K562 (cell line): Measurements from ENCODE around the gene ENDOD1.

Experiments used
- ARID2 ChIP-seq: fragments of 450-650 bp; IDR thresholded peaks from 2 replicates; pipeline ENCODE4 v1.6.1; 2017; ENCODE audit warnings: antibody characterized with exemption, mild to moderate bottlenecking
- CBFB ChIP-seq: sonication (generic); formaldehyde crosslinking; IDR thresholded peaks from 2 replicates; pipeline ENCODE4 v1.4.0; 2020; ENCODE audit warnings: mild to moderate bottlenecking, missing genetic modification reagents
- E2F1 ChIP-seq: sonication (generic); formaldehyde crosslinking; IDR thresholded peaks from 2 replicates; pipeline ENCODE4 v1.8.1; 2023; ENCODE audit warnings: mild to moderate bottlenecking, missing genetic modification reagents, moderate library complexity
- EP300 ChIP-seq: IDR thresholded peaks from 2 replicates; pipeline ENCODE4 v1.6.1; 2012; ENCODE audit warnings: low read length, improper control_type of control experiment
- POLR2A ChIP-seq: fragments of 450-650 bp; conservative IDR thresholded peaks from 2 replicates; pipeline ENCODE4 v1.6.1; 2016
- RCOR1 ChIP-seq, 2 experiments: IDR thresholded peaks; 2 replicates each; pipeline ENCODE4 v1.6.1; 2012; ENCODE audit warnings: low read depth in 2 of 2, low read length in 2 of 2, borderline replicate concordance in 1 of 2, improper control_type of control experiment in 1 of 2
- ZBTB5 ChIP-seq: fragments of 450-650 bp; IDR thresholded peaks from 2 replicates; pipeline ENCODE4 v1.6.1; 2017; ENCODE audit warnings: antibody characterized with exemption
- ZNF3 ChIP-seq: fragments of 250-450 bp; sonication (Bioruptor Pico); IDR thresholded peaks from 2 replicates; pipeline ENCODE4 v1.5.0; 2021; ENCODE audit warnings: mild to moderate bottlenecking, moderate library complexity

- TF ChIP-seq EP300 (no peak), CBFB (CRISPR knock-in tag) (no peak), E2F1 (CRISPR knock-in tag) (no peak), POLR2A (no peak), ZBTB5 (no peak), ARID2 (no peak), ZNF3 (no peak), RCOR1 (IDR thresholded peaks at IDR 0.05; ENCODE audit: borderline replicate concordance in 1 of 2, low read depth in 2 of 2, low read length in 2 of 2) (no peak)
These were observed 13.2 kb upstream of the ENDOD1 start for GRCh38 chr11:95076416-95076815.
